GM19395 (cell line): ENCODE measurements around the gene CUTC.
"Not testable (repeated sequence)": the region's sequence is repeated elsewhere in the genome, so short reads cannot be mapped to it uniquely, and the experiment has no call there.

ENCODE experiments used
- ATAC-seq: cut with Tn5 transposase; IDR thresholded peaks from one replicate; pipeline ENCODE4 v1.9.1; 2021; ENCODE audit warnings: mild to moderate bottlenecking, moderate library complexity; ENCODE audit not compliant: unreplicated experiment

Gene CUTC

GRCh38 chr10:99732033-99732842, at the start of gene CUTC, which contains the start of gene COX15:
CUTC (plus strand) TSS chr10:99732234; CDS start chr10:99732349, 115 bp downstream.
COX15 (minus strand) TSS chr10:99732127; CDS start chr10:99732049, 78 bp downstream.
- peak; percentile 87 for ATAC-seq

- ATAC-seq = no peak
Measured at GRCh38 chr10:99682752-99683151, 49.3 kb upstream of the CUTC start.

DNA sequence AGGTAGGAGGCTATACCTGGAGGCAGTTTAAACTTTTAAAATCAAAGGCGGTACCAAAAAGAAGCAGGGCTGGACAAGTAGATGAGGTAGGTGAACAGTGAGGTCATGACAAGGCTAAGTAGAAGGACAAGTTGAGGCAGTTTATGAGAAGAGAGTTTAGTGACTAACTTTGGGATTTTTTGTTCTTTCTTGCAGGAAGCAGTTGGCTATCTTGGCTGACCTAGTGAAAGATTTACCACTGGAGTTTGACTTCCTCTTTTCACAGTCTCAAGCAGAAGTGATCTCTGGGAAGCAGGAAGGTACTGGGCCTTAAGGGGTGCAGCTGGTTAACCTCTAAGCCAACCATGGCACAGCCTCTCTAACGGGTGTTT, 46.5 kb upstream of the CUTC start:
- peak; percentile 88 for ATAC-seq

GRCh38 chr10:99689461-99689860, 42.6 kb upstream of the CUTC start:
- no peak for ATAC-seq

GRCh38 chr10:99693933-99694583, 38.0 kb upstream of the CUTC start:
- ATAC-seq = no peak

GRCh38 chr10:99695761-99696160, 36.3 kb upstream of the CUTC start:
- no peak for ATAC-seq

DNA sequence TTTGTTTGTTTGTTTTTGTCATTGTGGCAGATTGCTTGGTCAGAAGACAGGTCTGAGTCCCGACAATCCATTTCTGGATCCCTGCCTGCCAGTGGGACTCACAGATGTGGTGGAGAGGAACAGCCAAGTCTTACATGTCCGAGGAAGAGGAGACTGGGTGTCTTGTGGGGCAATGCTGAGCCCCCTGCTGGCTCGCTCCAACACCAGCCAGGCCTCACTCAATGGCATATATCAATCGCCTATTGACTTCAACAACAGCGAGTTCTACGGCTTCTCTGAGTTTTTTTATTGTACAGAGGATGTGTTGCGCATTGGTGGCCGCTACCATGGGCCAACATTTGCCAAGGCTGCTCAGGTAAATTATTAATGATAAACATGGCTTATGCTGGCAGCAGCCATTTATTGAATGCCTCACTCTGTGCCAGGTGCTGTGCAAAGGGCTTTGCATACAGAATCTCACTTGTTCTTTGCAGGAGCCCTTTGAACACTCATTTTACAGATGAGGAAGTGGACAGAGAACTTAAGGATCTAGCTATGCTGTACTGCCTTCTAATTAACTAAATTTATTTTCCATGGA, 33.4 kb upstream of the CUTC start:
- ATAC-seq = no peak

GRCh38 chr10:99700649-99701048, 31.4 kb upstream of the CUTC start:
- no peak for ATAC-seq

DNA sequence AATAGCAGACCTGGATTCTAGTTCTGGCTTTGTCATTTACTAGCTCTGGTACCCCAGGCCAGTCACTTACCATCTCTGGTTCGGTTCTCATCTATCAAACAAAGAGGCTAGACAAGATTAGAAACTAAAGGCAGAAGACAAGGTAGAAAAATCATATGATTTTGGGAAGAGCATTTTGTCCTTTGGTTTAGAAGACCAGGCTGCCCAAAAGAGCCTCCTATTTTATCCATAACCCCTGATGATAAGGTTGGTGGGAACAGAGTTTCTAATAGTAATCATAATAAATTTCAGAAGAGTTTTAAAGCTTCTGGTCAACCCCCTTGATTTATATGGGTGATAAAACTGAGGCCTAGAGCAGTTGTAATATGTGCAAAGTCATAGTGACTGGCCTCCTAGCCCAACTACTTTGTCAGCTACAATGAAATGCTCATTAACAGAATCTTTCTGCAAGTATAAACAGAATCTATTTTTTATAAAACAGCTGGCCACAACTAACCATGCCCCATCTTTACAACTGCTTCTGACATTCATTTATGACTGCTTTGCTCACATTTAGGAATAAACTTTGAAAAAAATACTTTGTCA, 23.5 kb upstream of the CUTC start:
- no peak for ATAC-seq

GRCh38 chr10:99709480-99710229, 22.4 kb upstream of the CUTC start:
- ATAC-seq = peak; percentile 70

GRCh38 chr10:99711129-99711719, 20.8 kb upstream of the CUTC start:
- no peak for ATAC-seq

DNA sequence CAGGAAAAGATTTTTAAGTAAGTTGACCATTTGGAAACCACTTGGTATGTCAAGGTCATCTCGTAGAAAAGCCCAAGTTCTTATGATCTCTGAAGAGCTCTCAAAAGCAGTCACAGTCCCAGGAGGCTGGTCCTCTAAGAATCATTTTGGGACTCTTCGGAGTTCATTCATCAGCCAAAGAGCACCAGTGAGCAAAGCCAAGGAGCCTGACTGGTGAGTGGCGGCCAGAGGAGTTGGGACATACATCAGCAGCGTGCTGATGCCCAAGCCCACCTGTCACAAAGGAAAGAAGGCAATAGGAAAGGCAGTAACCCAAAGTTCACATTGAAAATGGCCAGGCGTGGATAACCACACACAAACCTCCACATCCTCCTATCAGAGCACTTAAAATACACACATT, 17.6 kb upstream of the CUTC start:
- no peak for ATAC-seq

DNA sequence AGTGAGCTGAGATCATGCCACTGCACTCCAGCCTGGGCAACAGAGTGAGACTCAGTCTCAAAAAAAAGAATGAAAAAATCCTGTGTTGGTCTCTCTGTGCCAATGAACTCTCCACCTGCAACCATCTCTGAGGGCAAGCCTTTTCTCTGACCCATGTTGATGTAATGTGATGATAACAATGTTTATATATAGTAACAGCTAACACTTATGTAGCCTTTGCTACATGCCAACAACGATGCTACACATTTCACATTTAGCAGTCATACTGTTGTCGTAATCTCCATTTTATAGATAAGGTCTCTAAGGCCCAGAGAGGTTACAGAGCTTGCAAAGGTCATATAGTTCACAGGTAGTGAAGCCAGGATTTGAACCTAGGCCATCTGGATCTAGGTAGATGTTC, 11.6 kb upstream of the CUTC start:
- ATAC-seq = no peak

DNA sequence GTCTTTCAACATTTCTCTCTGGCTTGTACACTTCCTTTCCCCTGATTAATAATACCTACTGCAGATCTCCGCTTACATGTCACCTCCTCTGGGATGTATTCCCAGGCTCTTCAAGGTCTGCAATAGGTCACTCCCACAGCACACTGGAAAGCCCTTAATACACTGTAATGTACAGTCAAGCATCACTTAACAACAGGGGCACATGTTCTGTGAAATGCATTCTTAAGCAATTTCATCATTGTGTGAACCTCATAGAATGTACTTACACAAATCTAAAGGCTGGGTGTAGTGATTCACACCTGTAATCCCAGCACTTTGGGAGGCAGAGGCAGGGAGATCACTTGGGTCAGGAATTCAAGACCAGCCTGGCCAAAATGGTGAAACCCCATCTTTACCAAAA, 2.0 kb upstream of the CUTC start:
- ATAC-seq = no peak

DNA sequence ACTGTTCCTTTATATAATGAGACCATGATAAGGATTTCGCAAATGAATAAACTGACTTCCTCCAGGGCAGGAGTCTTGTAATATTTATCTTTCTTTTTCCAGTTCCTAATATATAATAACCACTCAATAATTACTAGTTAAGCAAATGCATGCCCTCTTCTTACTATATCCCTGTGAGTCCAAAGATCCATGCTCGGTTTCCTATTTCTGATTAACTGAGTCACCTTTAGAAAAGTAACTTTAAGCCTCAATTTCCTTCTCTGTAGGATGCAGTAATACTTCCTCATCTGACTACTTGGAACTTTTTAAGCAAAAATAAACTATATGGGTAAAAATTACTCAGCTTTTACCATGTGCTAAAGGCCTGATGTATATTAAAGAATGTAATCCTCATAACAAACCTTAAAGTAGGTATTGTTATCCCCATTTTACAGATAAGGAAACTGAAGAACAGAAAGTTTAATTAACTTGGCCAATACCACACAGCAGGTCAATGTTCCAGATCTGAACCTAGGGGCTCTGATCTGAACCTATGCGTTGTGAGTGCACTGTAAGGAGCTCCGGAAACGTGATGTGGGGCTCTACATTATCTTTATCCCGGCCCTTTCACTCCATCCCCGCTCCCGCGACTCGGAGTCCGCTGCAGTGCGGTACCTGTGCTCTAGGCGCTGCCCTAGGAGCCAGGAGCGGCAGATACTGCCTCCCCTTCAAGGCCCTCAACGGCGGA, 565 bp upstream of the CUTC start:
- ATAC-seq = peak; percentile 54

GRCh38 chr10:99733366-99733765, 1.3 kb downstream of the CUTC start:
- no peak for ATAC-seq

DNA sequence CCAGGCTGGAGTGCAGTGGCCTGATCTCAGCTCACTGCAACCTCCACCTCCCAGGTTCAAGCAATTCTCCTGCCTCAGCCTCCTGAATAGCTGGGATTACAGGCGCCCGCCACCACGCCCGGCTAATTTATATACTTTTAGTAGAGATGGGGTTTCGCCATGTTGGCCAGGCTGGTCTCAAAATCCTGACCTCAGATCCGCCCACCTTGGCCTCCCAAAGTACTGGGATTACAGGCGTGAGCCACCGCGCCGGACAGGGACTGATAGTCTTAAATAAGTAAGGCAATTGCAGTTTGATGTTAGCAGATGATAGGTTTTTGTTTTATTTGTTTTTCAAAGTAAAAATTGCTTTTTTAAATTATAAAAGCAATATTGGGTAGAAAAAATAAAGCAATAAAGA, 2.1 kb downstream of the CUTC start:
- not testable (repeated sequence) for ATAC-seq

DNA sequence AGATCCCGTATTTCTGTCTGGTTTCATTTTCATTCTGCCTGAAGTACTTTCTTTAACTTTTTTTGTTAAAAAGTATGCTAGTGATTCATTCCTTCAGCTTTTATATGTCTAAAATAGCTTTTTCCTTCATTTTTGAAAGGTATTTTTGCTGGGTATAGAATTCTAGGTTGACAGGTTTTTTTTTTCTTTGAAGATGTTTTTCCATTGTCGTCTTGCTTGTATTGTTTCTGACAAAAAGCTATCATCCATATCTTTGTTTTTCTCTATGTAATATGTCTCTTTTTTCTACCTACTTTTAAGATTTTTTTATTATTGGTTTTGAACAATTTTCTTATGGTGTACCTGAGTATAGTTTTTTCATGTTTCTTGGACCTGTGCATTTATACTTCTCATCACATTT, 8.2 kb downstream of the CUTC start:
- ATAC-seq = no peak

DNA sequence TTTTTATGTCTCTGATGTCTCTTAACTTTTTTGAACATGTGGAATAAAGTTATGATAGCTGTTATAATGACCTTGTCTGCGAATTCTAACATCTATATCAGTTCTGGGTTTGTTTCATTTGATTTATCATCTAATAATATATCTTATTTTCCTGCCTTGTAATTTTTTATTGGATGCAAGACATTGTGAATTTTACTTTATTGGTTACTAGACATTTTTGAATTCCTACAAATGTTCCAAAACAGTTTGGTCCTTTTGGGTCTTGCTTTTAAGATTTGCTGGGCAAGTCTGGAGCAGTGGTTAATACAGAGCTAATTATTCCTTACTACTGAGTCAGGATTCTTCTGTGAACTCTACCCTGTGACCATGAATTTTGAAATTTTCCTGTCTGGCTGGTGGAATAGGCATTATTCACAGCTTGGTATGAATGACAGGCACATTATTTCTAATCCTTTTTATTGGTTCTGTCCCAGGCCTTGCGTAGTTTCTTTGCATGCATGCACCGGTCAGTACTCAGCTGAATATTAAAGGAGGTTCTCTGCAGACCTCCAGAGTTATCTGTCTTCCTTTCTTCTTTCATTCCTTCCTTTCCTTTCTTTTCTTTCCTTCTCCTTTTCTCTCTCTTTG, 9.0 kb downstream of the CUTC start:
- no peak for ATAC-seq
